Measurements from ENCODE around the gene CCR5AS.
"Not testable (repeated sequence)": the region's sequence is repeated elsewhere in the genome, so short reads cannot be mapped to it uniquely, and the experiment has no call there.

Gene CCR5AS

GRCh38 chr3:46400846-46401245 lies 6.0 kb downstream of the CCR5AS start:
- no peak for DNase-seq

- no peak for DNase-seq
Measured at GRCh38 chr3:46400000-46400734, 6.7 kb downstream of the CCR5AS start.

- DNase-seq, result no peak
Measured at GRCh38 chr3:46399557-46399956, 7.3 kb downstream of the CCR5AS start.

GRCh38 chr3:46399098-46399497 lies 7.8 kb downstream of the CCR5AS start:
- DNase-seq, result no peak

- DNase-seq, result no peak
Measured at GRCh38 chr3:46398186-46398955, 8.5 kb downstream of the CCR5AS start.

GRCh38 chr3:46397111-46397510 lies 9.8 kb downstream of the CCR5AS start:
- DNase-seq, result no peak

GRCh38 chr3:46395766-46396530 lies 10.9 kb downstream of the CCR5AS start:
- DNase-seq, result no peak

GRCh38 chr3:46395210-46395661 lies 11.6 kb downstream of the CCR5AS start:
- DNase-seq, result no peak

GRCh38 chr3:46393554-46394434 lies 13.1 kb downstream of the CCR5AS start:
- DNase-seq, result no peak

GRCh38 chr3:46393011-46393410 lies 13.9 kb downstream of the CCR5AS start:
- DNase-seq, result no peak

- DNase-seq, result not testable (repeated sequence)
Measured at GRCh38 chr3:46391526-46391925, 15.3 kb downstream of the CCR5AS start.

- no peak for DNase-seq
Measured at GRCh38 chr3:46389306-46389705, 17.6 kb downstream of the CCR5AS start.

GRCh38 chr3:46388847-46389246 lies 18.0 kb downstream of the CCR5AS start:
- DNase-seq, result not testable (repeated sequence)

- no peak for DNase-seq
Measured at GRCh38 chr3:46386205-46386604, 20.7 kb downstream of the CCR5AS start.

GRCh38 chr3:46383951-46384330 lies 22.9 kb downstream of the CCR5AS start:
- no peak for DNase-seq

- DNase-seq, result no peak
Measured at GRCh38 chr3:46383211-46383950, 23.5 kb downstream of the CCR5AS start.

- DNase-seq, result no peak
Measured at GRCh38 chr3:46381625-46382024, 25.2 kb downstream of the CCR5AS start.

- no peak for DNase-seq
Measured at GRCh38 chr3:46380471-46381221, 26.2 kb downstream of the CCR5AS start.

- no peak for DNase-seq
Measured at GRCh38 chr3:46378426-46378942, 28.4 kb downstream of the CCR5AS start.

- no peak for DNase-seq
Measured at GRCh38 chr3:46375814-46376213, 31.1 kb downstream of the CCR5AS start.

- DNase-seq, result no peak
Measured at GRCh38 chr3:46375218-46375617, 31.6 kb downstream of the CCR5AS start.

Data from amniotic stem cell (primary cell).